Endodermal cell (in vitro differentiated cells): ENCODE data around the gene C17orf114.

ENCODE experiments used
- DNase-seq: peaks from one replicate; pipeline ENCODE4 v3.0.0-alpha.2; 2017
- H3K27ac ChIP-seq: 2 replicates; pipeline ENCODE4 v1.5.1; 2013; ENCODE audit warnings: mild to moderate bottlenecking, low read depth, low read length, moderate library complexity
- H3K27me3 ChIP-seq: 2 replicates; pipeline ENCODE4 v1.6.1; 2013; ENCODE audit warnings: mild to moderate bottlenecking, low read length, moderate library complexity; ENCODE audit not compliant: insufficient read depth, control insufficient read depth, poor library complexity, severe bottlenecking
- H3K36me3 ChIP-seq: 2 replicates; pipeline ENCODE4 v1.7.0; 2013; ENCODE audit warnings: mild to moderate bottlenecking, low read length, moderate library complexity; ENCODE audit not compliant: control insufficient read depth, insufficient read depth
- H3K4me1 ChIP-seq: one replicate; pipeline ENCODE4 v1.7.0; 2013; ENCODE audit warnings: low read length; ENCODE audit not compliant: control insufficient read depth, insufficient read depth
- H3K4me3 ChIP-seq: 2 replicates; pipeline ENCODE4 v1.5.1; 2013; ENCODE audit warnings: mild to moderate bottlenecking, low read length, moderate library complexity
- H3K9ac ChIP-seq: 2 replicates; pipeline ENCODE4 v1.6.1; 2013; ENCODE audit warnings: mild to moderate bottlenecking, low read length, moderate library complexity; ENCODE audit not compliant: poor library complexity, severe bottlenecking; ENCODE audit errors: extremely low read depth
- H3K9me3 ChIP-seq: 2 replicates; pipeline ENCODE4 v1.6.1; 2013; ENCODE audit warnings: mild to moderate bottlenecking, low read length, moderate library complexity; ENCODE audit not compliant: control insufficient read depth
- H3K27ac Mint-ChIP-seq: 2 replicates; pipeline ENCODE4 v1.8.0; 2020; ENCODE audit warnings: mixed read lengths
- H3K27me3 Mint-ChIP-seq: 2 replicates; pipeline ENCODE4 v1.8.0; 2021; ENCODE audit warnings: mild to moderate bottlenecking, mixed read lengths; ENCODE audit not compliant: insufficient read depth
- H3K36me3 Mint-ChIP-seq: 2 replicates; pipeline ENCODE4 v1.8.0; 2020; ENCODE audit warnings: low read depth, mixed read lengths
- H3K4me1 Mint-ChIP-seq: 2 replicates; pipeline ENCODE4 v1.8.0; 2020; ENCODE audit warnings: mixed read lengths
- H3K4me3 Mint-ChIP-seq: 2 replicates; pipeline ENCODE4 v1.8.0; 2020; ENCODE audit warnings: mild to moderate bottlenecking, moderate library complexity, mixed read lengths
- H3K9me3 Mint-ChIP-seq: 2 replicates; pipeline ENCODE4 v1.8.0; 2020; ENCODE audit warnings: mild to moderate bottlenecking, mixed read lengths
- whole genome bisulfite sequencing, 2 experiments: methylation state at CpG; one replicate each; pipeline versions ENCODE4 v1.1.5 to v1.1.7; 2013; ENCODE audit warnings: missing lambda C conversion rate in 2 of 2, mixed read lengths in 1 of 2; ENCODE audit not compliant: insufficient coverage in 1 of 2, insufficient read length in 1 of 2; 5-methylcytosine and 5-hydroxymethylcytosine counted together
- TF ChIP-seq, protein P1 (sequence below): fragments of 200-600 bp; sonication (generic); conservative IDR thresholded peaks from 2 replicates; pipeline ENCODE4 v1.5.0; 2021; ENCODE audit warnings: antibody characterized with exemption, mild to moderate bottlenecking

Gene C17orf114

DNA sequence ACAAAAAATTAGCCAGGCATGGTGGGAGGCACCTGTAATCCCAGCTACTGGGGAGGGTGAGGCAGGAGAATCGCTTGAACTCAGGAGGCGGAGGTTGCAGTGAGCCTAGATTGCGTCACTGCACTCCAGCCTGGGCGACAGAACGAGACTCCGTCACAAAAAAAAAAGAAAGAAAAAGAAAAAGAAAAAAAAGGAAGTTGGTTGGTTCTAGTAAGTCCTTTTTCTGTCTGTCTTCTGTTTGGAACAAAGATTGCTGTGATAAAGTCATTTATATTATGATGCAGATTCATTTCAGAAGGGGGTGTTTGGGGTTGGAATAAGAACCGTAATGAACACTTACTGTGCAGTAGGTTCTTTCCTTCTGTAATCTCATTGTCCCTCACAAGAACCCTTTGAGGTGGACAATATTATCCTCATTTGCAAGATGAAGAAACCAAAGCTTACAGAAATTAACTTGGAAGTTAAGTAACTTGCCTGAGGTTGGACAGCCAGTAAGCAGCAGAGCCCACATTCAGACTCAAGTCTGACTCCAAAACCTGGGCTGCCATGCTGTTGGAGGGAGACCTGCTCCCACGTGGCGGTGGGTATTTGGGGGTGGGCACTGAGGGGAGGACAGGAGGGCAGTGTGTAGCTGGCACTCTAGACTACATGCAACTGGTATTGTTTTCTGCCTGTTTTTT lies 41.3 kb upstream of the C17orf114 start:
- no peaks in the 10 kb centered on the region for H3K27me3 ChIP-seq
- TF ChIP-seq, protein P1, sequence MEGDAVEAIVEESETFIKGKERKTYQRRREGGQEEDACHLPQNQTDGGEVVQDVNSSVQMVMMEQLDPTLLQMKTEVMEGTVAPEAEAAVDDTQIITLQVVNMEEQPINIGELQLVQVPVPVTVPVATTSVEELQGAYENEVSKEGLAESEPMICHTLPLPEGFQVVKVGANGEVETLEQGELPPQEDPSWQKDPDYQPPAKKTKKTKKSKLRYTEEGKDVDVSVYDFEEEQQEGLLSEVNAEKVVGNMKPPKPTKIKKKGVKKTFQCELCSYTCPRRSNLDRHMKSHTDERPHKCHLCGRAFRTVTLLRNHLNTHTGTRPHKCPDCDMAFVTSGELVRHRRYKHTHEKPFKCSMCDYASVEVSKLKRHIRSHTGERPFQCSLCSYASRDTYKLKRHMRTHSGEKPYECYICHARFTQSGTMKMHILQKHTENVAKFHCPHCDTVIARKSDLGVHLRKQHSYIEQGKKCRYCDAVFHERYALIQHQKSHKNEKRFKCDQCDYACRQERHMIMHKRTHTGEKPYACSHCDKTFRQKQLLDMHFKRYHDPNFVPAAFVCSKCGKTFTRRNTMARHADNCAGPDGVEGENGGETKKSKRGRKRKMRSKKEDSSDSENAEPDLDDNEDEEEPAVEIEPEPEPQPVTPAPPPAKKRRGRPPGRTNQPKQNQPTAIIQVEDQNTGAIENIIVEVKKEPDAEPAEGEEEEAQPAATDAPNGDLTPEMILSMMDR, result no peak
- H3K27ac ChIP-seq, result no peak overlapping the region
- peaks cover 3% of the 10 kb centered on the region for H3K36me3 Mint-ChIP-seq
- H3K9me3 Mint-ChIP-seq, result no peaks in the 10 kb centered on the region
- H3K9me3 ChIP-seq, result no peaks in the 10 kb centered on the region
- H3K27me3 Mint-ChIP-seq, result no peaks in the 10 kb centered on the region
- H3K9ac ChIP-seq, result no peak overlapping the region
- H3K4me3 Mint-ChIP-seq, result no peak overlapping the region
- H3K36me3 ChIP-seq, result no peaks in the 10 kb centered on the region
- no peak overlapping the region for H3K27ac Mint-ChIP-seq
- H3K4me1 Mint-ChIP-seq, result peaks cover 23% of the 10 kb centered on the region
- peaks cover 2% of the 10 kb centered on the region for H3K4me1 ChIP-seq
- DNase-seq, result no peak
- H3K4me3 ChIP-seq, result no peak overlapping the region
- WGBS, 2 experiments, result 86 to 87% methylated on average over 9 of the region's 9 CpGs

DNA sequence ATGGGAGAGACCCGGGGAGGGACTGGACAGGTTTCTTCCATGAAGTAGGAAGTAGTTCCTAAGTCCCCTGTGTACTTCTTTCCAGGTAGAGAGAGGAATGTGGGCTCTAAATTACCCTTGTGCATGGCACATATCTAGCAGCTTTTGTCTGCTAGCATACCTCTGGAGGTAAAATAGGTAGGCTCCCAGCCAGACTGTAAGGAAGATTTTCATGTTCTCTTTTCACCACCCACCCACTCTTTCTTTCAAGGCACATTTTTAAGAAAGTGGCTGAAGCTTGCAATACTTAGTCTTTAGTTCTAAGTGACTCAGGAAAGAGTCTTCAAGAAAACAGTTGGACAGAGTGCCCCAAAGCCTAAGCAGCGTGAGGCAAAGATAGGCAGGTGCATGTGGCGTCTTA lies 40.2 kb upstream of the C17orf114 start:
- peak overlapping the region; percentile 27 for H3K27ac Mint-ChIP-seq
- 95 to 100% methylated on average over 2 to 3 of the region's 3 CpGs for WGBS, 2 experiments

DNA sequence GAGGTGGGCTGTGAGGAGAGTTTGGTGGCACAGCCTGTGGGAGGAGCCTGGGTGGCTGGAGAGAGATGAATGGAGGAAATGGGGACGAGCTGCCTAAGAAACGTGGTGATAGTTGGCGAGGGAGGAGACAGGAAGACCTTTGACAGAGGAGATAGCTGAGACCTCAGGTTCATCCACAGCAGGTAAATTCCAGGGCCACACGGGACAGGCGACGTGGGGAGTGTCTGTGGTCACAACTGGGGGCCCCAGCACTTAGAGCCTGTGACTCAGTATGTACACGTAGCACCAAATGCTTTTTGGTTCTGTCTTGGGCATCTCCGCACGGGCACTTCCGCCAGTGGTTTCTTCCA lies 38.7 kb upstream of the C17orf114 start:
- Mint-ChIP-seq H3K36me3 (peaks cover 3% of the 10 kb centered on the region), H3K4me1 (peaks cover 34% of the 10 kb centered on the region), H3K9me3 (no peaks in the 10 kb centered on the region), H3K4me3 (no peak overlapping the region), H3K27me3 (no peaks in the 10 kb centered on the region), H3K27ac (no peak overlapping the region)
- no peak overlapping the region for H3K27ac ChIP-seq
- no peaks in the 10 kb centered on the region for H3K36me3 ChIP-seq
- no peaks in the 10 kb centered on the region for H3K9me3 ChIP-seq
- H3K9ac ChIP-seq, result no peak overlapping the region
- WGBS, 2 experiments, result 80 to 88% methylated on average over 10 of the region's 10 CpGs
- TF ChIP-seq, protein P1, result no peak
- no peak overlapping the region for H3K4me3 ChIP-seq
- peaks cover 13% of the 10 kb centered on the region for H3K4me1 ChIP-seq
- no peaks in the 10 kb centered on the region for H3K27me3 ChIP-seq
- no peak for DNase-seq

More for the DNA sequence above, 40.2 kb upstream of the C17orf114 start:
- Histone ChIP-seq H3K4me3 (no peak overlapping the region), H3K4me1 (peaks cover 13% of the 10 kb centered on the region), H3K27ac (no peak overlapping the region), H3K9me3 (no peaks in the 10 kb centered on the region), H3K27me3 (no peaks in the 10 kb centered on the region), H3K36me3 (no peaks in the 10 kb centered on the region), H3K9ac (no peak overlapping the region)
- Mint-ChIP-seq H3K4me3 (no peak overlapping the region), H3K9me3 (no peaks in the 10 kb centered on the region), H3K27me3 (no peaks in the 10 kb centered on the region), H3K36me3 (peaks cover 3% of the 10 kb centered on the region), H3K4me1 (peaks cover 34% of the 10 kb centered on the region)
- DNase-seq, result no peak
- TF ChIP-seq, protein P1, result no peak
